Activated effector memory CD4-positive, alpha-beta T cell treated with anti-CD3 and anti-CD28 coated beads, Interleukin-2, amount 50 U/mL, for 16 hours (primary cell): Measurements from ENCODE around the gene NCAPD2.

Experiments used
- DNase-seq: peaks from one replicate; pipeline ENCODE4 v3.0.0-alpha.2; 2020

Gene NCAPD2, protein sequence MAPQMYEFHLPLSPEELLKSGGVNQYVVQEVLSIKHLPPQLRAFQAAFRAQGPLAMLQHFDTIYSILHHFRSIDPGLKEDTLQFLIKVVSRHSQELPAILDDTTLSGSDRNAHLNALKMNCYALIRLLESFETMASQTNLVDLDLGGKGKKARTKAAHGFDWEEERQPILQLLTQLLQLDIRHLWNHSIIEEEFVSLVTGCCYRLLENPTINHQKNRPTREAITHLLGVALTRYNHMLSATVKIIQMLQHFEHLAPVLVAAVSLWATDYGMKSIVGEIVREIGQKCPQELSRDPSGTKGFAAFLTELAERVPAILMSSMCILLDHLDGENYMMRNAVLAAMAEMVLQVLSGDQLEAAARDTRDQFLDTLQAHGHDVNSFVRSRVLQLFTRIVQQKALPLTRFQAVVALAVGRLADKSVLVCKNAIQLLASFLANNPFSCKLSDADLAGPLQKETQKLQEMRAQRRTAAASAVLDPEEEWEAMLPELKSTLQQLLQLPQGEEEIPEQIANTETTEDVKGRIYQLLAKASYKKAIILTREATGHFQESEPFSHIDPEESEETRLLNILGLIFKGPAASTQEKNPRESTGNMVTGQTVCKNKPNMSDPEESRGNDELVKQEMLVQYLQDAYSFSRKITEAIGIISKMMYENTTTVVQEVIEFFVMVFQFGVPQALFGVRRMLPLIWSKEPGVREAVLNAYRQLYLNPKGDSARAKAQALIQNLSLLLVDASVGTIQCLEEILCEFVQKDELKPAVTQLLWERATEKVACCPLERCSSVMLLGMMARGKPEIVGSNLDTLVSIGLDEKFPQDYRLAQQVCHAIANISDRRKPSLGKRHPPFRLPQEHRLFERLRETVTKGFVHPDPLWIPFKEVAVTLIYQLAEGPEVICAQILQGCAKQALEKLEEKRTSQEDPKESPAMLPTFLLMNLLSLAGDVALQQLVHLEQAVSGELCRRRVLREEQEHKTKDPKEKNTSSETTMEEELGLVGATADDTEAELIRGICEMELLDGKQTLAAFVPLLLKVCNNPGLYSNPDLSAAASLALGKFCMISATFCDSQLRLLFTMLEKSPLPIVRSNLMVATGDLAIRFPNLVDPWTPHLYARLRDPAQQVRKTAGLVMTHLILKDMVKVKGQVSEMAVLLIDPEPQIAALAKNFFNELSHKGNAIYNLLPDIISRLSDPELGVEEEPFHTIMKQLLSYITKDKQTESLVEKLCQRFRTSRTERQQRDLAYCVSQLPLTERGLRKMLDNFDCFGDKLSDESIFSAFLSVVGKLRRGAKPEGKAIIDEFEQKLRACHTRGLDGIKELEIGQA (N-terminal part only)

GRCh38 chr12:6493497-6494257 lies at the start of gene NCAPD2:
Gene NCAPD2, plus strand, starts transcription at chr12:6494102. Its CDS starts 997 bp downstream, at chr12:6495099.
- DNase-seq = peak; percentile 98

- peak; percentile 67 for DNase-seq
These were observed 48.9 kb upstream of the NCAPD2 start, which contains the start of gene CD27 for GRCh38 chr12:6444704-6445688. Gene CD27, plus strand, starts transcription at chr12:6444955. Its CDS starts 141 bp downstream, at chr12:6445096.

DNA sequence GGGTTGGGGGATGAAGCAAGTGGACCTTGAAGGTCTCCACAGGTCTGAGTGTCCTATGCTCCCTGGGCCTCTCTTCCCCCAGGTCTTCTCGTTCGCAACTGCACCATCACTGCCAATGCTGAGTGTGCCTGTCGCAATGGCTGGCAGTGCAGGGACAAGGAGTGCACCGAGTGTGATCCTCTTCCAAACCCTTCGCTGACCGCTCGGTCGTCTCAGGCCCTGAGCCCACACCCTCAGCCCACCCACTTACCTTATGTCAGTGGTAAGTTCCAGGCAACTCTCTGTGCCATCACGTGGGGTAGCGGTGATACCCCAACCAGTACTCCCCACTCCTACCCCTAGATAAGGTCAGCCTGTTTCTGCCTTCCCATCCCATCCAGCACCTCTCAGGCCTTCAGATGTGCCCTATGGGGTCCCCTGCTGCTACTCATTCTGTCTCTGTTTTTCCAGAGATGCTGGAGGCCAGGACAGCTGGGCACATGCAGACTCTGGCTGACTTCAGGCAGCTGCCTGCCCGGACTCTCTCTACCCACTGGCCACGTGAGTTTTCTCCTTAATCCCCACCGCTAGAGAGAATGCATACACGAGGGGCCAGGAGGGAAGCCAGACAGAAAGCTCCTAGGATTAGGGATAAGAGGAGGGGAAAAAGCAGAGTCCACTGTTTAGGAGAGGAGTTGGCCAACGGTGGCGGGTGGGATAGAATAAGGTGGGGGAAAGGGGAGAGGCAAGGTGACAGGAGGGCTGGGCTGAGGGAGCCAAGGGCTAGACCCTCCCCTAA lies 43.6 kb upstream of the NCAPD2 start:
- DNase-seq = peak; percentile 62

DNA sequence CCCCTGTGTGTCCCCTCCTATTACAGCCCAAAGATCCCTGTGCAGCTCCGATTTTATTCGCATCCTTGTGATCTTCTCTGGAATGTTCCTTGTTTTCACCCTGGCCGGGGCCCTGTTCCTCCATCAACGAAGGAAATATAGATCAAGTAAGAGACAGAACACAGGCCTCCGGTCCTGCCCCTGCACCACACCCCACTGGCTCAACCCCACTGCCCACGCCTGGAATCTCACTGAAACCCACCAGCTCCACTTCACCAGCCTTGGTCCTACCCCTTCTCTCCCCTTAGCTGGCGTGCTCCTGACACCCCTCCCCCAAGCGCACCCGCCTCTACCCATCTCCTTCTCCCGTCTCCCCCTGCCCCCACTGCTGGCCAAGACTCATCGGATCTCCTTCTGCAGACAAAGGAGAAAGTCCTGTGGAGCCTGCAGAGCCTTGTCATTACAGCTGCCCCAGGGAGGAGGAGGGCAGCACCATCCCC lies 43.0 kb upstream of the NCAPD2 start:
- DNase-seq = peak; percentile 68

GRCh38 chr12:6451348-6452244 lies 42.3 kb upstream of the NCAPD2 start, which contains the start of gene TAPBPL:
Gene TAPBPL, plus strand, starts transcription at chr12:6452042. Its CDS starts 207 bp downstream, at chr12:6452249.
- DNase-seq = peak; percentile 92

DNA sequence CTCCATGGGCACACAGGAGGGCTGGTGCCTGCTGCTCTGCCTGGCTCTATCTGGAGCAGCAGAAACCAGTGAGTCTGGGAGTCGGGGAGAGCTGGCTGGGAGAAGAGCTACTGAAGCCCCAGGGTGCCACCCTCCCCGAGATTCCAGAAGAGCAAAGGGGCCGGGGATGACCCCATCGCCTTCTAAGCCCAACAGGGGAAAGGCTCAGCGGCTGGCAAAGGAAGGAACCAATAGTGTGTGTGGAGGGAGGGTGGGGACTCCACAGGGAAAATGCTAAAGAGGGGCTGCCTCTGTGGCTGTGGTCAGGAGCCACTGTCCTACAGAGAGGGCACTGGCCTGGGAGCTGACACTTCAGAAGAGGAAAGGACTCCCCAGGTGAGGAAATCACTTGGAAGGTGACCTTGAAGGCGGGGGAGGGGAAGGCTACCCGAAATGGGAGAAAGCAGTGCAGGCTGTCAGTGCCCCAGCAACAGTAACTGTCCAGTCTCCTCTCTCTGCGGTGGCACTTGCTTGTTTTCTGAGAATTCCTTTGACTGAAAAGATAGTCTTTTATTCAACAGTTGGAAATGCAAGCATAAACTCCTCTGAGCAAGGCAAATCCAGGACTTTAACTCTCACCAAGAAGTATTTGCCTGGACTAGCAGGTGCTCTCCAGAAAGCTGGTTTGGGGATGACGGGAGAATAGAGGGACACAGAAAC lies 41.5 kb upstream of the NCAPD2 start:
- peak; percentile 71 for DNase-seq

DNA sequence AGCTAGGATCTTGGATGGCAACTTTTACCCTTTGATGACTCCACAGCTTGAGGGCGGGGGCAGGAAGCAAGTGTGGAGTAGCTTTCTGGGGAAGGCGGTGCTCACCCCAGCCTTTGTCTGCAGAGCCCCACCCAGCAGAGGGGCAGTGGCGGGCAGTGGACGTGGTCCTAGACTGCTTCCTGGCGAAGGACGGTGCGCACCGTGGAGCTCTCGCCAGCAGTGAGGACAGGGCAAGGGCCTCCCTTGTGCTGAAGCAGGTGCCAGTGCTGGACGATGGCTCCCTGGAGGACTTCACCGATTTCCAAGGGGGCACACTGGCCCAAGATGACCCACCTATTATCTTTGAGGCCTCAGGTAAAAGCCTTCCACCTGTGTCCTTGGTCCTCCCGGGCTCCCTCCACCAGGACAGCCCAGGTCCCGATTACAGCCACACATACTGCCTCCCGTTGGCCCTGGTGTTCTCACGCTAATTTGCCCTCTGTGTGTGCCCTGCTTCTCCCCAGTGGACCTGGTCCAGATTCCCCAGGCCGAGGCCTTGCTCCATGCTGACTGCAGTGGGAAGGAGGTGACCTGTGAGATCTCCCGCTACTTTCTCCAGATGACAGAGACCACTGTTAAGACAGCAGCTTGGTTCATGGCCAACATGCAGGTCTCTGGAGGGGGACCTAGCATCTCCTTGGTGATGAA lies 40.8 kb upstream of the NCAPD2 start:
- peak; percentile 80 for DNase-seq

GRCh38 chr12:6457220-6457945 lies 36.5 kb upstream of the NCAPD2 start:
- DNase-seq = peak; percentile 60

DNA sequence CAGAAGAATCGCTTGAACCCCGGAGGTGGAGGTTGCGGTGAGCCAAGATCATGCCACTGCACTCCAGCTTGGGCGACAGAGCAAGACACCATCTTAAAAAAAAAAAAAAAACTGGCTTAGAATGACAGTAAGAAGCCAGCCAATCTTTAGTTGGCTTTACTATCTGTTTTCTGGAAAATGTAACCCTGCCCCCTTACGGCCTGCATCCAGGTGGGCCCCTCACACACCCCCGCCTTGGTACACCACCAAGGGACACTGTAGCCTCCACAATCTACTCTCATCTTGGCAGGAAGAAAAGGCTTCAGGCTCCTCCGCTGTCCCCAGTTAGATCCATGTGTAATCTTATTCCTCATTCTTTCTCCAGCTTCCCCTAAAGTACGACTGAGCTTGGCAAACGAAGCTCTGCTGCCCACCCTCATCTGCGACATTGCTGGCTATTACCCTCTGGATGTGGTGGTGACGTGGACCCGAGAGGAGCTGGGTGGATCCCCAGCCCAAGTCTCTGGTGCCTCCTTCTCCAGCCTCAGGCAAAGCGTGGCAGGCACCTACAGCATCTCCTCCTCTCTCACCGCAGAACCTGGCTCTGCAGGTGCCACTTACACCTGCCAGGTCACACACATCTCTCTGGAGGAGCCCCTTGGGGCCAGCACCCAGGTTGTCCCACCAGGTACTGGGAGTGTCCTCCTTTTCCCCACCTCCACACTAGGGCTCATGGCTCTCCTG lies 35.5 kb upstream of the NCAPD2 start:
- peak; percentile 48 for DNase-seq

- no peak for DNase-seq
These were observed 34.9 kb upstream of the NCAPD2 start for GRCh38 chr12:6459004-6459337.

- peak; percentile 73 for DNase-seq
These were observed 33.0 kb upstream of the NCAPD2 start for GRCh38 chr12:6460751-6461371.

DNA sequence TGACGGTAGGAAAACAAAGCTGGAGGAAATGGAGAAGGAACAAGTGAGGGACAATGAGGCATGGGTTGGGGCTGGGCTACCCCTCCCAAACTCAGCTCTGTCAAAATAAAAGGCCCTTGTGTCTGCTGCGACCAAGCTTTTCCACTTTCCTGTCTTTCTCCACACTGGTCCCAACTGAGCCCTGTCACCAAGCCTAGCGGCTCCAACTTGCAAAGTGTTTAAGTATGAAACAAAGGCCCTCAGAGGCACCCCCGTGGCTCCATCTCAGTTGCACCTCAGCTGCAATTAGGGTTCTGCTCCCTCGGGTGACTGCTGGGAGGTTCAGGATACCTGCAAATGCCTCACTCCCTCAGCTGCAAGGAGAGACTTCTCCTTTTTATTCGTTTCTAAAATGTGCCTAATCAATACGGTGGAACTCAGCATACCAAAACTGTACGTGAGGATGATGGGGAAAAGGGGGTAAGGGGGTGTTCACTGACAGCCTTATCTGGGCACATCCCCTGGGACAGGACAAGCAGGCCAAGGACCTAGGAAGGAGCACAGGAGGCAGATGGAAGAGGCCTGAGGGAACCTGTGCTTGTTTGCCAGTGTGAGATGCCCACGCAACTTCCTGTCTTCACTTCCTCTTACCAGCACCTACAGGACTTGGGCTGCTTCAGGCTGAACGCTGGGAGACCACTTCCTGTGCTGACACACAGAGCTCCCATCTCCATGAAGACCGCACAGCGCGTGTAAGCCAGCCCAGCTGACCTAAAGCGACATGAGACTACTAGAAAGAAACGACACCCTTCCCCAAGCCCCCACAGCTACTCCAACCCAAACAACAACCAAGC lies 32.3 kb upstream of the NCAPD2 start:
- DNase-seq = peak; percentile 92

DNA sequence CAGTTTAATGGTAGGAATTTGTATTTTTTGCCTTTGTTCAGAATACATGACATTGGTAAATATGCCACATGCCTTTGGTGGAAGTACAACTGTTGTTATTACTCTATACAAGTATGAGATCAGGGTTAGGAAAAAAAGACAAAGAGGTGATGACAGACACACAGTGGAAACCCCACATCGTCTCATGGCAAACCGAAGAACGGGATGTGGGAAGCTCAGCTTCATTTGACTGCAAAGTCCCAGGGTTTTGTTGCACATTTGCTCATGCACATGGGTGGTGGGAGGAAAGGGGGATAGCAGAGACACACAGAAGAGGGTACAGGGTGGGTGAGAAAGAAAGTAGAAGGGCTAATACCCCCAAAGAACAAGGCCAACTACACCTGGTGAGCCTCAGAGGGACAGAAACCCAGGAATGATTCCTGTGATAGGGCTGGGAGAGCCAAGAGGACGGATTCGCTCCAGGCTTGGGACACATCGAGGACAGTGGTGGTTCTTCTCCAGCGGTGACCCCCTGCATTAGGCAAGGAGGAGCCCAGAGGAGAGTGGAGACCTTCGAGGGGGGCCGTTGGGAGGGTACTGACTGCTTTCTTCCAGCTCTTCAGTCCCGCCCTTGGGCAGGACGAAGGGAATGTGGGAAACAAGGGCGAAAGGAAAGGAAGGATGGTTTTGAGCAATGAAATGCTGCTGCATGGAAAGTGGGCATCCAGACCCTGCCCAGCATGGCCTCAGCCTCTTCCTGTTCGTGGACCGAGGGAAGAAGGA lies 31.5 kb upstream of the NCAPD2 start:
- DNase-seq = peak; percentile 75

DNA sequence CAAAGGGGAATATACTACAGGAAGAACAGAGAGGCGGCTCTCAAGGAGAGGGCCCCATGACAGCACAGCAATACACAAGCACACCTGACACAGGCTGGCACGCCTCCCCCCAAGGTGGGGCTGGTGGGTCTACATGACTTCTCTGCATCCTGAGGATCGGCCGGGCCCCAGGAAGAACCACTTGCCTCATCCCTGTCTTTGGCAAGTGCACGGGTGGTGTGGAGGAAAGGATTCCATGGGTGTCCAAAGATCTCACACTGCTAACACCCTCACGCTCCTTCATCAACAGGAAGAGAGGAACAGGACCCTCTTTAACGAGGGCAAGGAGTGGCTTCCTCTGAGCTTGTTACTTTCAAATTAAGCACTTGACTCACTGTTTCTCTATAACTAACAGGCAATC lies 30.7 kb upstream of the NCAPD2 start:
- DNase-seq = peak; percentile 74
